Nephron (organoid): ENCODE measurements around the gene IPO9.

Source experiments
- H3K27ac Mint-ChIP-seq, 3 experiments: 2 replicates each; pipeline ENCODE4 v1.8.0; 2020; ENCODE audit warnings: mixed read lengths in 3 of 3, mild to moderate bottlenecking in 2 of 3, moderate library complexity in 1 of 3
- H3K27me3 Mint-ChIP-seq: 2 replicates; pipeline ENCODE4 v1.8.0; 2021; ENCODE audit warnings: low read depth, mild to moderate bottlenecking, moderate library complexity, mixed read lengths
- H3K36me3 Mint-ChIP-seq: 2 replicates; pipeline ENCODE4 v1.8.0; 2020; ENCODE audit warnings: low read depth, mixed read lengths
- H3K4me1 Mint-ChIP-seq: 2 replicates; pipeline ENCODE4 v1.8.0; 2020; ENCODE audit warnings: mixed read lengths
- H3K4me3 Mint-ChIP-seq, 3 experiments: 2 replicates each; pipeline ENCODE4 v1.8.0; 2020; ENCODE audit warnings: mild to moderate bottlenecking in 3 of 3, mixed read lengths in 3 of 3, moderate library complexity in 2 of 3
- H3K9me3 Mint-ChIP-seq: 2 replicates; pipeline ENCODE4 v1.8.0; 2020; ENCODE audit warnings: mixed read lengths
- CTCF ChIP-seq, 3 experiments: fragments of 200-600 bp; sonication (generic); IDR thresholded peaks; one replicate each; pipeline ENCODE4 v1.5.0; 2021; ENCODE audit warnings: antibody characterized with exemption in 3 of 3; ENCODE audit not compliant: unreplicated experiment in 3 of 3

The IPO9 gene

GRCh38 chr1:201895913-201896807, 67.2 kb downstream of the IPO9 start:
- TF ChIP-seq CTCF (IDR thresholded peaks at IDR 0.05; ENCODE audit: unreplicated experiment in 3 of 3): peak; percentile 82 to 96 (median 94)
- H3K36me3 Mint-ChIP-seq: peaks cover 12% of the 10 kb centered on the region
- H3K27ac Mint-ChIP-seq: peak overlapping the region; percentile 21 to 79 (median 76)
- peaks cover 5% of the 10 kb centered on the region for H3K4me1 Mint-ChIP-seq
- H3K9me3 Mint-ChIP-seq: no peaks in the 10 kb centered on the region
- H3K27me3 Mint-ChIP-seq: peaks cover 6% of the 10 kb centered on the region
- H3K4me3 Mint-ChIP-seq: peak overlapping the region in 2 of 3 experiments; percentile 29 to 44

GRCh38 chr1:201896951-201897391, 68.0 kb downstream of the IPO9 start:
- H3K27me3 Mint-ChIP-seq: peaks cover 6% of the 10 kb centered on the region
- no peak for TF ChIP-seq CTCF (IDR thresholded peaks at IDR 0.05; ENCODE audit: unreplicated experiment in 3 of 3)
- no peaks in the 10 kb centered on the region for H3K9me3 Mint-ChIP-seq
- H3K27ac Mint-ChIP-seq: no peak overlapping the region
- peaks cover 5% of the 10 kb centered on the region for H3K4me1 Mint-ChIP-seq
- H3K4me3 Mint-ChIP-seq: no peak overlapping the region
- H3K36me3 Mint-ChIP-seq: peaks cover 12% of the 10 kb centered on the region

GRCh38 chr1:201898240-201898894, 69.4 kb downstream of the IPO9 start:
- H3K36me3 Mint-ChIP-seq: peaks cover 12% of the 10 kb centered on the region
- H3K9me3 Mint-ChIP-seq: no peaks in the 10 kb centered on the region
- peaks cover 4% of the 10 kb centered on the region for H3K27me3 Mint-ChIP-seq
- peaks cover 5% of the 10 kb centered on the region for H3K4me1 Mint-ChIP-seq
- TF ChIP-seq CTCF (IDR thresholded peaks at IDR 0.05; ENCODE audit: unreplicated experiment in 3 of 3): no peak
- H3K4me3 Mint-ChIP-seq: no peak overlapping the region
- H3K27ac Mint-ChIP-seq: no peak overlapping the region

GRCh38 chr1:201898992-201899391, 70.0 kb downstream of the IPO9 start:
- peaks cover 4% of the 10 kb centered on the region for H3K27me3 Mint-ChIP-seq
- H3K9me3 Mint-ChIP-seq: no peaks in the 10 kb centered on the region
- peaks cover 7% of the 10 kb centered on the region for H3K4me1 Mint-ChIP-seq
- H3K4me3 Mint-ChIP-seq: no peak overlapping the region
- no peak for TF ChIP-seq CTCF (IDR thresholded peaks at IDR 0.05; ENCODE audit: unreplicated experiment in 3 of 3)
- H3K36me3 Mint-ChIP-seq: peaks cover 12% of the 10 kb centered on the region
- no peak overlapping the region for H3K27ac Mint-ChIP-seq

GRCh38 chr1:201899683-201900429, 70.9 kb downstream of the IPO9 start:
- Mint-ChIP-seq H3K27ac (no peak overlapping the region), H3K36me3 (peaks cover 12% of the 10 kb centered on the region), H3K27me3 (peaks cover 4% of the 10 kb centered on the region), H3K4me3 (no peak overlapping the region), H3K4me1 (peaks cover 16% of the 10 kb centered on the region), H3K9me3 (no peaks in the 10 kb centered on the region)
- TF ChIP-seq CTCF (IDR thresholded peaks at IDR 0.05; ENCODE audit: unreplicated experiment in 3 of 3): no peak
